ENCODE measurements around the gene TMC7. TPM values are rescaled to one million over a fixed set of nuclear protein-coding genes. Genes with fewer than 3 reads are reported as not detected.

TMC7 gene
- polyA plus RNA-seq, 1 donor, result 1.9 TPM

DNA sequence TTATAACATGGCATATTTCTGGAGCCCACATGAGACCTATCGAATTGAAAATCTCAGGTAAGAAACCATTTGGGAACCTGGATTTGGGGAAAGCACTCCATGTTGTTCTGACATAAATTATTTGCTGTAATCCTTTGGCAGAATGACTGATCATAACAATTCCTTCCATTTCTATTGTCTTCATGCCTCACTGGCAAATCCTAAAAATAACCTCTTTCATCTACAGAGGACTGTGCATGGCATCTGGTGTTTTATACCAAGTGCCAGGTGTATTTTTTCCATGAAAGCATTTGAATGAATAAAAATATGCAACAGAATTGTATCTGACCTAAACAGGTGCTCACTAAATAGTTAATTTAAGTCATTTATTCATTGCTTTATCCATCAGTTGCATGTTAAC lies 50.0 kb downstream of the TMC7 start:
- no peak for DNase-seq

- no peak for DNase-seq
Measured at GRCh38 chr16:19040400-19040799, 56.7 kb downstream of the TMC7 start.

GRCh38 chr16:19044769-19045168 lies 61.0 kb downstream of the TMC7 start:
- DNase-seq, result no peak

GRCh38 chr16:19046062-19046461 lies 62.3 kb downstream of the TMC7 start:
- DNase-seq, result no peak

- no peak for DNase-seq
Measured at GRCh38 chr16:19062706-19063105, 79.0 kb downstream of the TMC7 start.

GRCh38 chr16:19066988-19067348 lies 83.2 kb downstream of the TMC7 start:
- DNase-seq, result no peak

- DNase-seq, result peak; percentile 100
Measured at GRCh38 chr16:19067349-19068236, 83.9 kb downstream of the TMC7 start, which contains the start of gene COQ7. Gene COQ7, plus strand, starts transcription at chr16:19067614. Its CDS starts 51 bp downstream, at chr16:19067665.

- no peak for DNase-seq
Measured at GRCh38 chr16:19068237-19068815, 84.6 kb downstream of the TMC7 start.

DNA sequence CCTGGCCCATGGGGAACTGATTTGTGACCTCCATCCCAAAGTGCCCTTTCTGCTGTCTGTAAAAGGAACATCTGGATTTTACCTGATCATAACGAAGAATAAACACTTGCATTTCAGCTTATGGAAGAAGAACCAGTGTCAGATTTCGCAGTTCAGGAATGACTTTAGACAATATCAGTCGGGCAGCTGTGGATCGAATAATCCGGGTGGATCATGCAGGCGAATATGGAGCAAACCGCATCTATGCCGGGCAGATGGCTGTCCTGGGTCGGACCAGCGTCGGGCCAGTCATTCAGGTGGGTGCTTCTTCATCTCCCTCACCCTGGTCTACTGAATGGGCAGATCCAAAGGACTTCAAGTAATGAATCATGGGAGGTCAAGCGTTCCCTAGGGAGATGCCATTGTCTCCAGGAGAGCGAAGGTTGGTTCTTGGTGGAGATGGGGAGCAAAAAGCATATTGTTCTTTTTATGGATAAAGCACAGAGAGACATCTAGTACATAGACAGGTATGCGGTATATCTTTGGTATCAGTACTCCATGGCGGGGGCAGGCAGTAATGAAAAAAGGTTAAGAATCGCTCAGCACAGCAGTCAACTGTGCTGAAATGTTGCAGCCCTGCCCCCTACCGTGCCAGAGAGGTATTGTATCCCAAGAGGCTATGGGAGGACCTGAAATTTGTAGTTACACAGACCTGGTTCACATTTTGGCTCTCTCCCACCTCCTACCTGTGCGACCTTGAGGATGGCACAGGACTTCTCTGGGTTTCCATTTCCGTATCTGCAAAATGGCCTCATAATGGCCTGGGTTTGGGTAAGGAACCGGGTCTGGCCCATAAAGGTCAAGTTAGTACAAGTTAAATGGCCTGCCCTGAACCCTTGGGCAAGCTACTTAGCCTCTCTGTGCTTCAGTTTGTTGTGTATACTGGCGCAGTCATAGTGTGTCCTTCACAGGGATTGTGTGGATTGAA lies 88.4 kb downstream of the TMC7 start:
- no peak for DNase-seq

- no peak for DNase-seq
Measured at GRCh38 chr16:19073344-19073743, 89.6 kb downstream of the TMC7 start.

DNA sequence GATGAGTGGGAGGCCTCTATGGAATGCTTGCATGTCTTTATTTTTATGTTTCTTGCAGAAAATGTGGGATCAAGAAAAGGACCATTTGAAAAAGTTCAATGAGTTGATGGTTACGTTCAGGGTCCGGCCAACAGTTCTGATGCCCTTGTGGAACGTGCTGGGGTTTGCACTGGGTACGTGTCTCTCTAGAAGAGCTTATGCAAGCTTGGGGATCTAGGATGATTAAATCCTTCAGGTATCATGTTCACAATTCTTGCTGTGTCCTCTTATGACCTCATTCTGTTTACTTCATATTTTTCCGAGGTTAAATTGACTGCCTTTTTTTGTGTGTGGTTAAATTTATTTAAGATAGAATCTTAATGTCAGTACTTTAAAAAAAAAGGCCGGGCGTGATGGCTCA lies 90.1 kb downstream of the TMC7 start:
- DNase-seq, result no peak

- no peak for DNase-seq
Measured at GRCh38 chr16:19075511-19075910, 91.8 kb downstream of the TMC7 start.

GRCh38 chr16:19077879-19078278 lies 94.1 kb downstream of the TMC7 start:
- DNase-seq, result no peak

DNA sequence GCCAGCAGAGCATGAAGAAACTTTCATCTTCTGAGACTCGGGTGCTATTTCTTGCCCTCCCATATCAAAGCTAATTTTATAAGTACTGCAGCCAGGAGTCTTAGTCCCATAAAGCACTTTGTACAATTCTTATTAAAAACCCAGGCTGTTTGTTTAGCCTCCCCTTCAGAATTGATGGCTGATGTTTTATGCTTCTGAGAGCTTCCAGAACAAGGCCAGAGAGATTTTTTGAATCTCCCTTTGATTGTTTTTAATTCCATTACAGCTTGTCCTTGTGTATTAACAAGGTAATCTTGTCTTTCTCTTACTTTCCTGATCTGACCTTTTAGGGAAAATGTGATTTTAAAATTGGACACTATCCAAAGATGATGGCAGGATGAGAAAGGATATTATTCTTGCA lies 99.9 kb downstream of the TMC7 start:
- no peak for DNase-seq

DNA sequence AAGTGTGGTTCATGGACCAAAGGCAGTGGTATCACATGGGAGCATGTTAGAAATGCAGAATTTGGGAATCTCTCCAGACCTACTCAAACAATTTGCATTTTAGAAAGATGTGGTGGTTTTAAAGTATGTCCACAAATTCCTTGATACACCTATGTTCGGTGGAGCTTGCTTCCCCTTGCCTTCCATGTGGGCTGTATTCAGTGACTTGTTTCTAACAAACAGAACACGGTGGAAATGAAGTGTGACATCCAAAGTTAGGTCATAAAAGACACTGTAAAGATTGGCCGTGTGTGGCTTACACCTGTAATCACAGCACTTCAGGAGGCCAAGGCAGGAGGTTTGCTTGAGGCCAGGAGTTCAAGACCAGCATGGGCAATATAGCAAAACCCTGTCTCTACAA lies 100.4 kb downstream of the TMC7 start:
- no peak for DNase-seq

GRCh38 chr16:19084879-19085278 lies 101.1 kb downstream of the TMC7 start:
- DNase-seq, result no peak

GRCh38 chr16:19085679-19086200 lies 102.0 kb downstream of the TMC7 start:
- no peak for DNase-seq

DNA sequence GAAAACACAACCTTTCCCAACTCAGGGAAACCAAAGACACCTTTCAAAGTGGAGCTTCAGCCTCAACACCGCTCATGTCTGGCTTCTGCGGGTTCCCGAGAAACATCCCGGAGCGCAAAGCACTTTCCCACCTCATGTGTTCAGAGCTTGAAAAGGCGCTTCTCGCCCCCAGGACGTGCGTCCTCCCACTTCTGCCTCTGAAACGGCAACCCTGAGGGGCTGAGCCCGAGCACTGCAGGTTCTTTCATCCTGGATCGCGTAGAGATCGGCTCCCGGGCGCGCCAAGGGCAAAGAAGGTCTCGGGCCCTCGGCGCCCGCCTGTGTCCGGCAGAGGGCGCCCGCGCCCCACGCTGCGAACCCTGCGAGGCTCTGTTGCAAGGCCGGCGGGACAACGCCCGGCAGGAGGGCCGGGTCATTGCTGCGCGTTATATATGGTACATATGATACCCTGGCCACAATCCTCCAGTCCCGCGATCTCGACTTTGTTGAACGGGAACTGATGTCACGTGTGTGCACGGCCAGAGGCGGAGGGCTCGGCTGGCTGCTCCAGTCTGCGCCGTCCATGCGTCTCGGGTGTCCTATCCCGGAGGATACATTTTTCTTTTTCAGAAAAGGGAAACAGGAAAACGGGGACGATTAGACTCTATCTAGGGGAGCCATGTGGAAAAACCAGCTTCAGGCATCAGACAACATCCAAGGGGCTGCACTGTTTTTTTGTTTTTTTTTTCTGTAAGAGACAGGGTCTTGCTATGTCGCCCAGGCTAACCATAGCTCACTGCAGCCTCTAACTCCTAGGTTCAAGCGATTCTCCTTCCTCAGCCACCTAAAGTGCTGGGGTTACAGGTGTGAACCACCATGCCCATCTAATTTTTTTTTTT lies 102.8 kb downstream of the TMC7 start:
- peak; percentile 92 for DNase-seq

- no peak for DNase-seq
Measured at GRCh38 chr16:19088341-19088916, 104.7 kb downstream of the TMC7 start.

- no peak for DNase-seq
Measured at GRCh38 chr16:19089410-19089955, 105.7 kb downstream of the TMC7 start.

DNA sequence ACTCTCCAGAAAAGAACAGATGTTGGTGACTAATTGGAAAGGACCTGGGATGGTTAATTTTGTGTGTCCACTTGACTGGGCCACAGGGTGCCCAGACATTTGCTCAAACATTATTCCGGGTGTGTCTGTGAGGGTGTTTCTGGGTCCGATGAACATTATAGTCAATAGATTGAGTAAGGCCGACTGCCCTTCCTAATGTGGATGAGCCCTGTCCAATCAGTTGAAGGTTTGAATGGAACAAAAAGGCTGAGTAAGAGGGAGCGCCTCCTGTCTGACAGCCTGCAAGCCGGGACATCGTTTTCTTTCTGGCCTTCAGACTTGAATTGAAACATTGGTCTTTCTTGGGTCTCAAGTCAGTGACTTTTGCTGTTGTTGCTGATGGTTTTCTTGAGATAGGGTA lies 107.2 kb downstream of the TMC7 start:
- DNase-seq, result no peak

Measured in hindlimb muscle (tissue), 1 donor.